Sigmoid colon (tissue), 4 donors: ENCODE results near the gene SPDYE16.
"Not testable (repeated sequence)": the region's sequence is repeated elsewhere in the genome, so short reads cannot be mapped to it uniquely, and the experiment has no call there.

Experiments used
- EP300 ChIP-seq, 4 donors: sonication (generic); formaldehyde crosslinking; IDR thresholded peaks; one replicate each; pipeline ENCODE4 v1.6.1; 2017; ENCODE audit warnings: antibody characterized with exemption in 4 of 4
- POLR2A ChIP-seq, 2 donors: fragments of 450-650 bp; IDR thresholded peaks; one replicate each; pipeline ENCODE4 v1.6.1; 2016; ENCODE audit warnings: antibody characterized with exemption in 2 of 2, mild to moderate bottlenecking in 2 of 2, moderate library complexity in 2 of 2
- POLR2AphosphoS5 ChIP-seq, 4 donors: sonication (generic); formaldehyde crosslinking; IDR thresholded peaks; one replicate each; pipeline ENCODE4 v1.6.1; 2017; ENCODE audit warnings: antibody characterized with exemption in 4 of 4
- TF ChIP-seq, protein P1 (sequence below), 4 experiments: fragments of 450-650 bp in 3 of 4; fragments of 200-600 bp in 1 of 4; IDR thresholded peaks; one replicate each; pipeline ENCODE4 v1.5.1; 2016 to 2019; ENCODE audit warnings: antibody characterized with exemption in 4 of 4, mild to moderate bottlenecking in 3 of 4, moderate library complexity in 2 of 4

DNA sequence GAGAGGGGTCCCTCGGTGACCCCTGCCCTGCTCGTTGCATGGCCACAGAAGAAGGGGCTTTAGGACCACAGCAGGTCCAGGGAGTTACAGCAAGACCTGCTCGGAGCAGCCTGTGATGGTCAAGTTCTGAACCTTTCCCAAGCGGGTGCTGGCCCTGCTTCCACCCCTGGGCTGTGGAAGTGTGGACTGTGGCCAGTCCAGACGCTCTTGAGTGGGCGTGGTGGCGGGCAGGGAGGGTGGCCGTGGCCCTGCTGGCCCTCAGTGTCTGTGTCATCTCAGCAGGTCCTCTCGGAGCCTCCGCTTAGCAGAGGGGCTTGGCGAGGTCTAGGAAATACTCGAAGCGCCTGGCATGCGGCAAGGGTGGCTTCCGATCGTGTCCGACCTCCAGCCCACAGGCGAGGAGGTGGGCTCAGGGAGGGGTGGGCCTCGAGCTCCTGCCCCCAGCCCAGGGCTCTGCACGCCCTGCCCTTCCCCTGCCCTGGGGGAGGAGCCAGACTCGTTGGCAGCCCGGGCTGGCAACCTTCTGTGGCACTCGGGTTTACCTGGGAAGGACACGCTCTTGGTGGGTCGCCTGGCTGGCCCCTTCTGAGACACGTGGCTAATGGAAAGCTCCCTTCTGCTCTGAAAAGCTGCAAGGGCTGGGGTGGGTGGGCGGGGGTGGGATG is 45.0 kb downstream of the SPDYE16 start:
- TF ChIP-seq, protein P1, sequence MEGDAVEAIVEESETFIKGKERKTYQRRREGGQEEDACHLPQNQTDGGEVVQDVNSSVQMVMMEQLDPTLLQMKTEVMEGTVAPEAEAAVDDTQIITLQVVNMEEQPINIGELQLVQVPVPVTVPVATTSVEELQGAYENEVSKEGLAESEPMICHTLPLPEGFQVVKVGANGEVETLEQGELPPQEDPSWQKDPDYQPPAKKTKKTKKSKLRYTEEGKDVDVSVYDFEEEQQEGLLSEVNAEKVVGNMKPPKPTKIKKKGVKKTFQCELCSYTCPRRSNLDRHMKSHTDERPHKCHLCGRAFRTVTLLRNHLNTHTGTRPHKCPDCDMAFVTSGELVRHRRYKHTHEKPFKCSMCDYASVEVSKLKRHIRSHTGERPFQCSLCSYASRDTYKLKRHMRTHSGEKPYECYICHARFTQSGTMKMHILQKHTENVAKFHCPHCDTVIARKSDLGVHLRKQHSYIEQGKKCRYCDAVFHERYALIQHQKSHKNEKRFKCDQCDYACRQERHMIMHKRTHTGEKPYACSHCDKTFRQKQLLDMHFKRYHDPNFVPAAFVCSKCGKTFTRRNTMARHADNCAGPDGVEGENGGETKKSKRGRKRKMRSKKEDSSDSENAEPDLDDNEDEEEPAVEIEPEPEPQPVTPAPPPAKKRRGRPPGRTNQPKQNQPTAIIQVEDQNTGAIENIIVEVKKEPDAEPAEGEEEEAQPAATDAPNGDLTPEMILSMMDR (IDR thresholded peaks at IDR 0.05): not testable (repeated sequence)
- not testable (repeated sequence) for TF ChIP-seq EP300, POLR2AphosphoS5, POLR2A (IDR thresholded peaks at IDR 0.05)
